DND-41 (cell line): ENCODE results near the gene LBHD2.

ENCODE experiments used
- ATAC-seq: fragments of 200-7000 bp; cut with Tn5 transposase; 3 replicates; pipeline ENCODE4 v1.9.1; 2021; ENCODE audit warnings: low read depth; ENCODE audit not compliant: insufficient read depth
- DNase-seq: peaks from one replicate; pipeline ENCODE4 v3.0.0-alpha.2; 2020
- H2AFZ ChIP-seq: 2 replicates; pipeline ENCODE4 v1.6.0; 2012; ENCODE audit warnings: low read depth, low read length
- H3K27ac ChIP-seq: 2 replicates; pipeline ENCODE4 v1.5.1; 2012; ENCODE audit warnings: low read length, inconsistent platforms
- H3K27me3 ChIP-seq: fragments of 200-600 bp; sonication (generic); 2 replicates; pipeline ENCODE4 v1.6.0; 2012; ENCODE audit warnings: low read length, mild to moderate bottlenecking, inconsistent platforms; ENCODE audit not compliant: insufficient read depth, poor library complexity
- H3K36me3 ChIP-seq: 2 replicates; pipeline ENCODE4 v1.5.1; 2012; ENCODE audit warnings: low read length, inconsistent platforms; ENCODE audit not compliant: insufficient read depth
- H3K4me1 ChIP-seq: 2 replicates; pipeline ENCODE4 v1.5.1; 2012; ENCODE audit warnings: mild to moderate bottlenecking, low read length; ENCODE audit not compliant: insufficient read depth
- H3K4me2 ChIP-seq: 2 replicates; pipeline ENCODE4 v1.6.0; 2012; ENCODE audit warnings: mild to moderate bottlenecking, moderate library complexity, low read length, inconsistent platforms; ENCODE audit not compliant: insufficient read depth
- H3K4me3 ChIP-seq, 2 experiments: fragments of 200-600 bp in 1 of 2; shearing (Covaris generic) in 1 of 2; 2 replicates each; pipeline ENCODE4 v1.5.1; 2012 to 2016; ENCODE audit warnings: inconsistent platforms in 2 of 2, low read length in 2 of 2, mild to moderate bottlenecking in 2 of 2, low read depth in 1 of 2, moderate library complexity in 1 of 2
- H3K79me2 ChIP-seq: 2 replicates; pipeline ENCODE4 v1.6.0; 2012; ENCODE audit warnings: low read length, inconsistent platforms; ENCODE audit not compliant: insufficient read depth
- H3K9ac ChIP-seq: 2 replicates; pipeline ENCODE4 v1.6.0; 2012; ENCODE audit warnings: low read depth, mild to moderate bottlenecking, inconsistent platforms, low read length, moderate library complexity
- H3K9me3 ChIP-seq: 2 replicates; pipeline ENCODE4 v1.5.1; 2012; ENCODE audit warnings: low read length, moderate library complexity, mild to moderate bottlenecking, inconsistent platforms; ENCODE audit not compliant: insufficient read depth, severe bottlenecking
- H4K20me1 ChIP-seq: 2 replicates; pipeline ENCODE4 v1.6.0; 2012; ENCODE audit warnings: low read length; ENCODE audit not compliant: insufficient read depth
- CTCF ChIP-seq: IDR thresholded peaks from 2 replicates; pipeline ENCODE4 v1.5.1; 2012; ENCODE audit warnings: borderline replicate concordance, low read length, moderate library complexity, mild to moderate bottlenecking; ENCODE audit not compliant: poor library complexity, severe bottlenecking; ENCODE audit errors: extremely low read depth
- EZH2 ChIP-seq: IDR thresholded peaks from 3 replicates; pipeline ENCODE4 v1.6.1; 2012; ENCODE audit warnings: borderline replicate concordance, low read depth, mild to moderate bottlenecking, moderate library complexity, low read length, inconsistent platforms; ENCODE audit not compliant: severe bottlenecking

Gene LBHD2

DNA sequence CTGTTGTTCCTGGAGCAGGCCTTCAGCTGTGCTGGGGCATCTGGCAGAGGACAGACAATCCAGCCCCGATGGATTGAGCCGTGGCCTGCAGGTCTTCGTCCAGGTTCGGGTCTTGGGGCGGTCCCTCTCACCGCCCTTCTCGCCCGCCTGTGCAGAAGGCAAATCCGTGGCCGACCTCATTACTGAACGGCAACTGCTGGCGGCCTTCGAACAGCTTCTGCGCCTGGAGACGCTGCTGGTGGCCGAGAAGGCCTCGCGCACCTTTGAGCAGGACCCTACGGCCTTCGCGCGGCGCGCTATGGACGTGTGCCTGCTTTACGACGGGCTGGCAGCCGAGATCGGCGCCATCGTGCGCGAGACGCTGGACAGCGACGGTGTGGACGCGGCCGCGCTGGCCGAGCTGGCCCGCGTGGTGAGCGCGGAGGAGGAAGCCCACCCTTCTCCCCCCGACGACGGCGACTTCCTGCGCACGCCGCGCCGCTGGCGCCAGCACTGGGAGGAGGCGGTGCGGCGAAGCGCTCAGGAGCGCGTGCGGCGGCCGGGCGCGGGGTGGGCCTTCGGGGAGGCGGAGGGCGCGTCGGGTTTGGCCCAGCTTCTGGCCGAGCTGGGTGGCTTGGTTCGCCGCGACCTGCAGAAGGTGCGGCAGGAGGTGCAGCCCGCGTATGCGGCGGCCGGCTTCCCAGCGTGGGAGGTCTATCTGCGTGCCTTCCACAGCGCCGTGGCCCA, 18.1 kb downstream of the LBHD2 start:
- H3K4me2 ChIP-seq, result no peak overlapping the region

GRCh38 chr14:103102689-103103260, 18.8 kb downstream of the LBHD2 start:
- H3K4me3 ChIP-seq, result no peak overlapping the region
- H3K27ac ChIP-seq, result no peak overlapping the region
- 0 out of 2 replicates have a peak, but pooled peaks cover 3% of the 10 kb centered on the region for H4K20me1 ChIP-seq
- no peak for DNase-seq
- H3K4me2 ChIP-seq, result no peak overlapping the region
- H3K27me3 ChIP-seq, result no peaks in the 10 kb centered on the region
- no peak for ATAC-seq
- H3K36me3 ChIP-seq, result no peaks in the 10 kb centered on the region
- TF ChIP-seq CTCF (no peak), EZH2 (no peak)
- H2AFZ ChIP-seq, result no peak overlapping the region
- peaks cover 5% of the 10 kb centered on the region for H3K4me1 ChIP-seq
- no peak overlapping the region for H3K9ac ChIP-seq
- no peaks in the 10 kb centered on the region for H3K9me3 ChIP-seq
- H3K79me2 ChIP-seq, result no peaks in the 10 kb centered on the region

More for the DNA sequence above, 18.1 kb downstream of the LBHD2 start:
- no peak overlapping the region for H3K4me3 ChIP-seq
- H3K36me3 ChIP-seq, result no peaks in the 10 kb centered on the region
- H3K4me1 ChIP-seq, result peaks cover 5% of the 10 kb centered on the region
- no peaks in the 10 kb centered on the region for H3K9me3 ChIP-seq
- ATAC-seq (no peak), DNase-seq (no peak)
- TF ChIP-seq CTCF (no peak), EZH2 (no peak)
- no peaks in the 10 kb centered on the region for H3K79me2 ChIP-seq
- no peak overlapping the region for H3K27ac ChIP-seq
- no peak overlapping the region for H3K9ac ChIP-seq
- H4K20me1 ChIP-seq, result 0 out of 2 replicates have a peak, but pooled peaks cover 3% of the 10 kb centered on the region
- H2AFZ ChIP-seq, result no peak overlapping the region
- H3K27me3 ChIP-seq, result no peaks in the 10 kb centered on the region

GRCh38 chr14:103103461-103104388, 19.7 kb downstream of the LBHD2 start:
- H3K4me1 ChIP-seq, result peaks cover 5% of the 10 kb centered on the region
- no peaks in the 10 kb centered on the region for H3K79me2 ChIP-seq
- no peaks in the 10 kb centered on the region for H3K36me3 ChIP-seq
- DNase-seq (peak; percentile 46), ATAC-seq (no peak)
- no peak overlapping the region for H3K9ac ChIP-seq
- H3K4me3 ChIP-seq, result no peak overlapping the region
- H4K20me1 ChIP-seq, result 0 out of 2 replicates have a peak, but pooled peaks cover 3% of the 10 kb centered on the region
- no peaks in the 10 kb centered on the region for H3K27me3 ChIP-seq
- H3K27ac ChIP-seq, result no peak overlapping the region
- no peaks in the 10 kb centered on the region for H3K9me3 ChIP-seq
- no peak for TF ChIP-seq CTCF
- no peak overlapping the region for H2AFZ ChIP-seq
- H3K4me2 ChIP-seq, result no peak overlapping the region
